BE2C (cell line): ENCODE measurements around the gene UCHL3. TPM values are rescaled to one million over a fixed set of nuclear protein-coding genes. Genes with fewer than 3 reads are reported as not detected.

Experiments used
- DNase-seq: peaks from one replicate; pipeline ENCODE4 v3.0.0-alpha.2; 2020
- H3K27me3 ChIP-seq: fragments of 250-450 bp; sonication (Bioruptor Pico); 2 replicates; pipeline ENCODE4 v1.5.1; 2020; ENCODE audit warnings: mild to moderate bottlenecking
- H3K36me3 ChIP-seq: fragments of 250-450 bp; sonication (Bioruptor Pico); 2 replicates; pipeline ENCODE4 v1.5.1; 2020; ENCODE audit warnings: mild to moderate bottlenecking
- H3K4me1 ChIP-seq: fragments of 250-450 bp; sonication (Bioruptor Pico); 2 replicates; pipeline ENCODE4 v1.5.1; 2020
- H3K4me3 ChIP-seq: 2 replicates; pipeline ENCODE4 v1.5.1; 2011; ENCODE audit warnings: low read depth, low read length
- H3K9me3 ChIP-seq: fragments of 250-450 bp; sonication (Bioruptor Pico); 2 replicates; pipeline ENCODE4 v1.5.1; 2020
- CTCF ChIP-seq: IDR thresholded peaks from 2 replicates; pipeline ENCODE4 v1.5.1; 2012; ENCODE audit warnings: mild to moderate bottlenecking, low read depth, low read length
- polyA plus RNA-seq: library from polyadenylated mRNA; unstranded; fragments of >200 nt; gene quantifications from one replicate; pipeline ENCODE4 v1.2.1, GENCODE V29; 2012; ENCODE audit warnings: low read depth, missing spikeins; ENCODE audit not compliant: insufficient read length, insufficient read depth

UCHL3 gene
- 27.2 TPM for polyA plus RNA-seq

- Histone ChIP-seq H3K27me3 (no peaks in the 10 kb centered on the region), H3K4me1 (no peaks in the 10 kb centered on the region; the same call in 1 of the 2 replicates), H3K4me3 (peak within 1 kb of the TSS; percentile 98), H3K36me3 (peaks cover 8% of the 10 kb centered on the region), H3K9me3 (no peaks in the 10 kb centered on the region)
- peak; percentile 71 for TF ChIP-seq CTCF
- DNase-seq, result peak; percentile 99
Measured at GRCh38 chr13:75549262-75550158, at the start of gene UCHL3. TSS of gene UCHL3 (plus strand) at chr13:75549791. CDS start at chr13:75549821, 30 bp downstream.

GRCh38 chr13:75505327-75505726 is 44.3 kb upstream of the UCHL3 start:
- no peak overlapping the region for H3K4me3 ChIP-seq
- no peaks in the 10 kb centered on the region for H3K9me3 ChIP-seq
- no peaks in the 10 kb centered on the region for H3K27me3 ChIP-seq
- no peaks in the 10 kb centered on the region for H3K36me3 ChIP-seq
- TF ChIP-seq CTCF, result no peak
- no peaks in the 10 kb centered on the region for H3K4me1 ChIP-seq
- no peak for DNase-seq

GRCh38 chr13:75506018-75506417 is 43.6 kb upstream of the UCHL3 start:
- no peaks in the 10 kb centered on the region for H3K4me1 ChIP-seq

GRCh38 chr13:75507027-75508001 is 42.3 kb upstream of the UCHL3 start:
- no peaks in the 10 kb centered on the region for H3K4me1 ChIP-seq
- H3K27me3 ChIP-seq, result no peaks in the 10 kb centered on the region; the same call in 1 of the 2 replicates
- no peak for DNase-seq
- no peak overlapping the region for H3K4me3 ChIP-seq
- no peaks in the 10 kb centered on the region for H3K9me3 ChIP-seq
- H3K36me3 ChIP-seq, result no peaks in the 10 kb centered on the region
- no peak for TF ChIP-seq CTCF

More at GRCh38 chr13:75506018-75506417, 43.6 kb upstream of the UCHL3 start:
- no peak for TF ChIP-seq CTCF
- Histone ChIP-seq H3K36me3 (no peaks in the 10 kb centered on the region), H3K4me3 (no peak overlapping the region), H3K9me3 (no peaks in the 10 kb centered on the region), H3K27me3 (no peaks in the 10 kb centered on the region)
- no peak for DNase-seq

- DNase-seq, result no peak
- Histone ChIP-seq H3K9me3 (no peaks in the 10 kb centered on the region), H3K36me3 (no peaks in the 10 kb centered on the region), H3K4me3 (no peak overlapping the region), H3K27me3 (no peaks in the 10 kb centered on the region; the same call in 1 of the 2 replicates), H3K4me1 (no peaks in the 10 kb centered on the region)
- TF ChIP-seq CTCF, result no peak
Measured at GRCh38 chr13:75508002-75508548, 41.5 kb upstream of the UCHL3 start.
